Mesodermal cell (in vitro differentiated cells): ENCODE results near the gene FBP1.
A peak's percentile ranks its signal among the peaks of the same experiment; 100 is the strongest.

ENCODE experiments used
- H3K27ac ChIP-seq: 2 replicates; pipeline ENCODE4 v1.7.0; 2013; ENCODE audit warnings: mild to moderate bottlenecking, low read depth, low read length, moderate library complexity; ENCODE audit not compliant: severe bottlenecking
- H3K36me3 ChIP-seq: 2 replicates; pipeline ENCODE4 v1.7.1; 2013; ENCODE audit warnings: mild to moderate bottlenecking, low read length, moderate library complexity; ENCODE audit not compliant: control insufficient read depth, insufficient read depth
- H3K4me1 ChIP-seq: one replicate; pipeline ENCODE4 v1.7.1; 2013; ENCODE audit warnings: mild to moderate bottlenecking, low read length; ENCODE audit not compliant: insufficient read depth, control insufficient read depth, poor library complexity, severe bottlenecking
- H3K4me3 ChIP-seq: 2 replicates; pipeline ENCODE4 v1.7.0; 2013; ENCODE audit warnings: low read length, control low read depth, mild to moderate bottlenecking; ENCODE audit not compliant: insufficient read depth, poor library complexity, severe bottlenecking; ENCODE audit errors: extremely low read depth
- H3K9me3 ChIP-seq: 2 replicates; pipeline ENCODE4 v1.7.1; 2013; ENCODE audit warnings: mild to moderate bottlenecking, low read length, moderate library complexity; ENCODE audit not compliant: control insufficient read depth
- WGBS, 2 experiments: methylation state at CpG; one replicate each; pipeline ENCODE4 v1.1.5; 2013; ENCODE audit warnings: missing lambda C conversion rate in 2 of 2; ENCODE audit not compliant: insufficient coverage in 2 of 2; 5-methylcytosine and 5-hydroxymethylcytosine counted together

Gene FBP1

DNA sequence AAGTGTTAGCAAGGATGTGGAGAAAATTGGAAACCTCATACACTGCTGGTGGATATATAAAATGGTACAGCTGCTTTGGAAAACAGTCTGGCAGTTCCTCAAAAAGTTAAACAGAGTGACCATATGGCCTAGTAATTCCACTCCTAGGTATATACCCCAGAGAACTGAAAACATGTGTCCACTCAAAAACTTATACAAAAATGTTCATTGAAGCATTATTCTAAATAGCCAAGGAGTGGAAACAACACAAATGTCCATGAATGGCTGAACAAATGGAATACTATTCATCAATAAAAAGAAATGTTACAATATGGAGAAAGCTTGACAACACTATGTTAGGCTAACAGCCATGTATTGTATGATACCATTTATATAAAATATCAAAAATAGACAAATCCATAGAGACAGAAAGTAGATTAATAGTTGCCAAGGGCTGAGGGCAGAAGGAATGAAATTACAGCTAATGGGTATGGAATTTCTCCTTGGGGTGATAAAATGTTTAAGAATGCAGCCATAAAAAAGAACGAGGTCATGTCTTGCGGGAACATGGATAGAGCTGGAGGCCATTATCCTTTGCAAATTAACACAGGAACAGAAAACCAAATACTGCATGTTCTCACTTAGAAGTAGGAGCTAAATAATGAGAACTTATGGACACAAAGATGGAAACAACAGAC lies 33.6 kb upstream of the FBP1 start:
- Histone ChIP-seq H3K9me3 (no peaks in the 10 kb centered on the region), H3K4me3 (no peak overlapping the region), H3K4me1 (peaks cover 10% of the 10 kb centered on the region), H3K36me3 (no peaks in the 10 kb centered on the region), H3K27ac (peak overlapping the region; percentile 81)
- WGBS, 2 experiments, result 76% methylated on average over 2 of the region's 2 CpGs; no CpG with 5 or more reads in 1 of the 2 experiments

DNA sequence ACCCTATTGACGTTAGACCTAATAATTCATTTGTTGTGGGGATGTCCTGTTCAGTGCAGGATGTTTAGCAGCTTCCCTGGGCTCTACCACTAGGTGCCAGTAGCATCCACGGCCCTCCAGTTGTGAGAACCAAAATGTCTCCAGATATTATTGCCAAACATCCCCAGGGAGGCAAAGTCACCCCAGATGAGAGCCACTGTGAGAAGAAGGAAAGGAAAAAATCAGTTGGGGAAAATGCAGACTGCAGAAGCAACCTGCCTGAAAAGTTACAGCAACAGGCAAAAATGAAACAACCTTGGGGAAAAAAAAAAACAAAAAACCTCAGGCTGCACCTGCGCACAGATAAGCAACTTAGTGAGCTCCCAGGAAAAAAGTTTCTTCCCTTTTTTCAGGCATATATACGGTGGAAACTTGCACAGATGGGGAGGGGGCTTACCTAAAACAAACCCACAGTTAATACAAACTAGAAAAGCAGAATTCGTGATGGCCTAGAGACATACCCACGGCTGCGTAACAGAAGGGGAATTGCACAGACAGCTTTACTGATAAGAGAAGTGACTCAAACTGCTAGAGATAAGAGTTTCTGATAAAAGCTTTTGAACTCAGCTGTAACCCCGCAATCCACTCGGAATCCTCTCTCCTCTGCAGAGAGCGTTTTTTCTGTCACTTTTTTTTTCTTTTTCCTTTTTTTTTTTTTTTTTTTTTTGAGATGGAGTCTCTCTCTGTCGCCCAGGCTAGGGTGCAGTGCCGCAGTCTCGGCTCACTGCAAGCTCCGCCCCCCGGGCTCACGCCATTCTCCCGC lies 29.8 kb upstream of the FBP1 start:
- Histone ChIP-seq H3K4me1 (peaks cover 18% of the 10 kb centered on the region), H3K9me3 (no peaks in the 10 kb centered on the region), H3K4me3 (no peak overlapping the region), H3K27ac (peak overlapping the region; percentile 89), H3K36me3 (no peaks in the 10 kb centered on the region)
- WGBS, 2 experiments, result 59 to 83% methylated on average over 7 to 11 of the region's 17 CpGs

DNA sequence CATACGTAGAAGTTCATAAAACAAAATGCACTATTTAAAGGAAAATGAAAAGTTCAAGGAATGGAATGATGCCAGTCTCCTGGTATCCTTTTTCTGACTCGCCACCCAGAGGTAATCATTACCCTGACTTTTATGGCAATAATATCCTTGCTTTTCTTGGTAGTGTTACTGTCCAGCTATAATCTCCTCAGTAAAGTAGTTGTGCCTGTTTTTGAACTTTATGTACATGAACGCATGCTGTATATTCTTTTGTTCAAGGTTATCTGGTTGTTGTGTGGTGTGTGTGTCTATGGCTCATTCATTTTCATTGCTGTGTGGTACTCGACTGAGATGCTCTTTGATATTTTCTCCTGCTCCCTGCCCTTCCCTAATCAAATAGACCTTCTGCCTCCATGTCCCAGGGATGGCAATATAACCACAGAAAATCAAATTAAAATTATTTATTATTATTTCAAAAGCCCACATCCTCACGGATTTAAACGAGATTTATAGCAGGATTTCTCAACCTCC lies 29.2 kb upstream of the FBP1 start:
- no peak overlapping the region for H3K27ac ChIP-seq

DNA sequence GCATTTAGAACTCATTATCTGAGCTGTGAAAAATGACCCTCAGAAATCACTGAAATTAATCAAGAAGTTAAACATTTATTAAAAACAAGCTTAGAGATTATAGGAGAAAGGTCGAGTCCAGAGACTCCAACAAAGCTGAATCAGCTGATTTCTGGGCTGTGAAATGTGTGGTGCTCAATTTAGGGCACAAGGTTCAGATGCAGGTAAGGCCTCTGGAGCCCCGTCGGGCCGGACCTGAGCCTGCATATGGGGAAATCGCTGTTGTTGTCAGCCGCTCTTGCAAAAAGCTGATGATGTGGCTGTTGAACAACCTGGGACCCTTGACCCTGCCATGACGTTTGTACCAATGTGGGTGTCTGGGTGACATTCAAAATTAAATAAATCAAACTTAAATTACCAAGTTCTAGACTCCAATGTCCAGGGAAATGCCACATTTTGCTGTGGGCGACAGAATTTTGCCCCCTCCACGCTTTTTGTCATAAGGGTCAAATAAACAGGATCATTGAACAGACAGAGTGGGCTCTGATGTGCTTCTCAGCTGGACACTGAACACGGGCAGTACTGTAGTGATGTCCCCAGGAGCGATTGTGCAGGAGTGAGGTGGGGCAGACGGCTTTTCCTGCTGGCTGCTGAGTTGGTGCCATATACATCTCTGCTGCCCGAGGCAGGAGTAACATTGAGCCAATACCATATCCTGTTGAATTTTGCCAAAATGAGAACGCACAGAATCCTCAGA lies 27.2 kb upstream of the FBP1 start:
- no peaks in the 10 kb centered on the region for H3K9me3 ChIP-seq
- no peaks in the 10 kb centered on the region for H3K36me3 ChIP-seq
- 93 to 100% methylated on average over 11 to 12 of the region's 14 CpGs for WGBS, 2 experiments
- peaks cover 18% of the 10 kb centered on the region for H3K4me1 ChIP-seq
- no peak overlapping the region for H3K27ac ChIP-seq
- H3K4me3 ChIP-seq, result no peak overlapping the region

More for the DNA sequence above, 29.2 kb upstream of the FBP1 start:
- Histone ChIP-seq H3K9me3 (no peaks in the 10 kb centered on the region), H3K36me3 (no peaks in the 10 kb centered on the region), H3K4me3 (no peak overlapping the region), H3K4me1 (peaks cover 18% of the 10 kb centered on the region)
- 80 to 86% methylated on average over 1 of the region's 6 CpGs for WGBS, 2 experiments

DNA sequence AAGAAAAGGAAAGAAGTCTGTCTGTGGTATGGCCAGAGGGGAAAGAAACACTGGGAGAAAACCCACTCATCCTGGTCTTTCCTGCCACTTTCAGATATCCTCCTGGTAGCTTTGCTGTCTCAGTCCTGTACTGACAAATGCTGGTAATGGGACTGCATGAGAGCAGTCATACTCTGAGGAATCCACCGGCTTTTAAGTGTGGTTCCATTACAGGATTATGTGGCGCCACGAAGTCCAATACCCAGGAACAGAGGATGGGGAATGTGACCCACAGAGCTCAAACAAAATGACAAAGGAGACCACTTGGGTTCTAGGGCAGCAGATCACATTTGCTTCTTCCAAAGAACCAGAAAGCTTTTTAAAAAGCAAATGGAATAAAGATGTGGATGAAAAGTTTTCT lies 26.3 kb upstream of the FBP1 start:
- WGBS, 2 experiments, result 74 to 96% methylated on average over 3 of the region's 3 CpGs
- H3K36me3 ChIP-seq, result no peaks in the 10 kb centered on the region

DNA sequence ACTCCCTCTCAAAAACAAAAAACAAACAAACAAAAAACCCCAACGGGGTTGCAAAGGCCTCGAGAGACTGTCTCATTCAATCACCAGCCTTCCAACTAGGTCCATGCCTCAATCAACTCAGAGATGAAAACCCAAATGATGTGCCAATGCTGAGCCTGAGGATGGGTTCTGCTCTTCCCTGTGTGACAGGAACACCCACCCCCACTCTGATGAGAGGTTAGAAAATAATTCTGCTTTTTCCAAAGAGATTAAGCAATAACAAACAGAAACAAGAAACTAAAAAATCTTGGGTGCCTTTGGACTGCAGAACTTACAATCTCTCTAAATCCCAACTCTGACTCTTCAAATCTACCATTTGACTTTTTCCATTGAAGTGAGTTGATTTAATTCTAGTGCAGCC lies 25.5 kb upstream of the FBP1 start:
- Histone ChIP-seq H3K4me1 (peaks cover 18% of the 10 kb centered on the region), H3K27ac (no peak overlapping the region), H3K9me3 (no peaks in the 10 kb centered on the region), H3K4me3 (no peak overlapping the region), H3K36me3 (no peaks in the 10 kb centered on the region)
- no CpG with 5 or more reads among the region's 2 CpGs for WGBS, 2 experiments

More for the DNA sequence above, 26.3 kb upstream of the FBP1 start:
- peaks cover 18% of the 10 kb centered on the region for H3K4me1 ChIP-seq
- no peaks in the 10 kb centered on the region for H3K9me3 ChIP-seq
- no peak overlapping the region for H3K4me3 ChIP-seq
- H3K27ac ChIP-seq, result no peak overlapping the region

DNA sequence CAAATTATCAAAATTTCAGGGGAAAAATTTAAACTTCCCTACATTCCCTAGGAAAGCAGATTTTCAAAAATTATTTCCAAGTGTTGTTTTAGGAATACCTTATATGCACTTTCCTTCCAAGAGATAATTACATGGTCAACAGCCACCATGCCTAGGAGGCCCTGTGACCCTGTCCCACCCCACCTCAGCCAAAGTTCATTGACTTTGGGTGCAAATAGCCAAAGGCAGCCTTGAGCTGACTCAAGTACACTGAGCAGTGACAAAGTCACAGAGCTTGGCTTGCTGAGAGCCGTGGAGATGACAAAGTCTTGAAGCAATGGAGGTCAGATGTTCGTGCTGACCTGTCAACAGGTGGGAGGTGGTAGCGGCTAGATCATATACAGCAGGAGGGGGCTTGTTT lies 24.3 kb upstream of the FBP1 start:
- H3K36me3 ChIP-seq, result no peaks in the 10 kb centered on the region
- no peak overlapping the region for H3K27ac ChIP-seq
- 97 to 100% methylated on average over 3 of the region's 3 CpGs for WGBS, 2 experiments
- peaks cover 11% of the 10 kb centered on the region for H3K4me1 ChIP-seq
- no peak overlapping the region for H3K4me3 ChIP-seq
- no peaks in the 10 kb centered on the region for H3K9me3 ChIP-seq

DNA sequence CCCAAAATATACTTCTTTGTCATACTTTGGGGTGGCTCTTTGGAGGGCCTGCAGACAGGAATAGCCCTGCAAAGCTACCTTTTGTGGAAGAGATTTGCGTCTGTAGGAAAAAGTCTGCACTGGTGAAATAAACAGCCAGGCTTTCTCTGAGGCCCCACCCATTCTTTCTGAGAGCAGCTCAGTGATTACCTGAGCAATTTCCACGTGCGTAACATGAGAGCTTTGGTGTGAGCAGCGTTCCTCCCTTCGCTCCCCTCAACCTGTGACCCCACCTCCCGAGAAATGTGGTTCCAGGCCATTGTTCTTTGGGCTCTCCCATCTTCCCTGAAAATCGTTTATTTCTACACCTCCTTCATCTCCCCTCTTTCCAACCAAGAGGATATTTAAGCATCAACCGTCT lies 23.8 kb upstream of the FBP1 start:
- peaks cover 8% of the 10 kb centered on the region for H3K4me1 ChIP-seq
- H3K9me3 ChIP-seq, result no peaks in the 10 kb centered on the region
- no peak overlapping the region for H3K4me3 ChIP-seq
- no peaks in the 10 kb centered on the region for H3K36me3 ChIP-seq
- H3K27ac ChIP-seq, result no peak overlapping the region
- 80 to 84% methylated on average over 7 to 8 of the region's 8 CpGs for WGBS, 2 experiments

DNA sequence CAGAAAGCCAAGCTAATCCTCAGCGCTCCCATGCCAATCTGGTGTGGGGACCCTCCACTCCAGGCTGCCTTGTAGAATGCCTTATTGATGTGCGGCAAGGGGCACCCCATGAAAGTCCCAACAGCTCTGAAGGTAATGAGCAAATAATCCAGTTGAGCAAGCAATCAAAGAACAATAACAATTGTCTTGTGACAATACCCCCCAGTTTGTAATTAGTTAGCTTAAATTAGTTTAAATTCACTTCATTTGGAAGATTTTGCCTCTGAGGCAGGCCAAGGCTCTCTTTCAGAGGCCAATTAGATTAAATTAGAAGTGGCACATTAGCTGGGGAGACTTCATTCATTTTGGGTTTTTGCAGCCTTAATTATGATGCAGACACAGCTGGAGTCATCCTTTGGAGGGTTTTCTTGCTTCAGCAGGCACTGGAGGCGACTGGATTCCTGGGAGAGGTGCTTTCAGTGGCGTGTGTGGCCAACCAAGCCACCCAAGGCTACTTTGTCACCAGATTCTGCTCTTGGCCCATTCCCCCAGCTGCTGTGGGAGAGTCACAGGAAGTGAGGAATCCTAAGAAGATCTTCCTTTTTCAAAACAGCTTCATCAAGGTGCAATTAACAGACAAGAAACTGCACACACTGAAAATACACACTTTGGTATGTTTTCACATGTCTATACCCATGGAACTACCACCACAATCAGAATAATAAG lies 17.9 kb upstream of the FBP1 start:
- no peaks in the 10 kb centered on the region for H3K36me3 ChIP-seq
- no peak overlapping the region for H3K27ac ChIP-seq
- H3K4me1 ChIP-seq, result no peaks in the 10 kb centered on the region
- H3K4me3 ChIP-seq, result no peak overlapping the region
- 80 to 85% methylated on average over 2 to 3 of the region's 4 CpGs for WGBS, 2 experiments
- H3K9me3 ChIP-seq, result no peaks in the 10 kb centered on the region

DNA sequence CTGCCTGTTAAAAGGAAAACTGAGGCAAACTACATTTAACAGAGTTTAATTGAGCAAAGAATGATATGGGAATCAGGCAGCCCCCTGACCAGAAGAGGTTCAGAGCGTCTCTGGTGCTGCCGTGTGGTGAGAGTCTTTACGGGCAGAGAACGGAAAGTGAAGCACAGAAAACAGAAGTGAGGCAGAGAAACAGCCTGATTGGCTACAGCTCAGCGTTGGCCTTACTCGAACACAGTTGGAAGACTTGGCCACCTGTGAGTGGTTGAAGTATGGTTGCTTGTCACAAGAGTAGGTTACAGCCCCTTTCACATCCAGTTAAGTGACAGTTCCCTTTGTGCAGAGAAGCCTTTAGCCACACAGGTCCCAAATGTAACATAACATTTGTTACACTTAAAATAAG lies 16.9 kb upstream of the FBP1 start:
- Histone ChIP-seq H3K4me1 (no peaks in the 10 kb centered on the region), H3K36me3 (no peaks in the 10 kb centered on the region), H3K4me3 (no peak overlapping the region), H3K27ac (no peak overlapping the region), H3K9me3 (no peaks in the 10 kb centered on the region)
- WGBS, 2 experiments, result 64 to 78% methylated on average over 6 of the region's 6 CpGs
